ENCODE measurements around the gene SETD2.

The SETD2 gene

GRCh38 chr3:46978985-46979944, 184.6 kb downstream of the SETD2 start, which contains the start of gene NBEAL2:
Gene NBEAL2, plus strand, starts transcription at chr3:46979666. Its CDS starts 196 bp downstream, at chr3:46979862.
- DNase-seq: peak; percentile 42

GRCh38 chr3:46978381-46978780, 185.5 kb downstream of the SETD2 start:
- no peak for DNase-seq

GRCh38 chr3:46977811-46978195, 186.1 kb downstream of the SETD2 start:
- no peak for DNase-seq

- DNase-seq: peak; percentile 90
Observed at GRCh38 chr3:46976326-46977190, 187.4 kb downstream of the SETD2 start, which contains the start of gene CCDC12. Gene CCDC12, minus strand, starts transcription at chr3:46976745. Its CDS starts 13 bp downstream, at chr3:46976732.

GRCh38 chr3:46974421-46975171, 189.3 kb downstream of the SETD2 start:
- DNase-seq: no peak

- no peak for DNase-seq
Observed at GRCh38 chr3:46972396-46972795, 191.5 kb downstream of the SETD2 start.

GRCh38 chr3:46971742-46972141, 192.2 kb downstream of the SETD2 start:
- no peak for DNase-seq

- DNase-seq: no peak
Observed at GRCh38 chr3:46971151-46971550, 192.8 kb downstream of the SETD2 start.

- no peak for DNase-seq
Observed at GRCh38 chr3:46970391-46971091, 193.4 kb downstream of the SETD2 start.

GRCh38 chr3:46968783-46969428, 195.0 kb downstream of the SETD2 start:
- DNase-seq: no peak

- no peak for DNase-seq
Observed at GRCh38 chr3:46966811-46967210, 197.1 kb downstream of the SETD2 start.
